H1 (cell line): Measurements from ENCODE around the gene EXT2. TPM values are rescaled to one million over a fixed set of nuclear protein-coding genes. Genes with fewer than 3 reads are reported as not detected.

Experiments
- CHD1 ChIP-seq: IDR thresholded peaks from 2 replicates; pipeline ENCODE4 v1.6.1; 2012; ENCODE audit warnings: low read depth, low read length, improper control_type of control experiment
- CHD7 ChIP-seq: fragments of 300-600 bp; sonication (generic); IDR thresholded peaks from 2 replicates; pipeline ENCODE4 v1.7.1; 2012; ENCODE audit warnings: low read length, moderate library complexity, mild to moderate bottlenecking, inconsistent platforms; ENCODE audit not compliant: insufficient replicate concordance
- MAFK ChIP-seq: IDR thresholded peaks from 2 replicates; pipeline ENCODE4 v1.6.1; 2012; ENCODE audit warnings: low read depth, mild to moderate bottlenecking, improper control_type of control experiment, low read length
- SIN3A ChIP-seq, 2 experiments: IDR thresholded peaks in 1 of 2; conservative IDR thresholded peaks in 1 of 2; 2 replicates each; pipeline ENCODE4 v1.6.1; 2011 to 2012; ENCODE audit warnings: low read length in 2 of 2, improper control_type of control experiment in 1 of 2, low read depth in 1 of 2, mild to moderate bottlenecking in 1 of 2
- polyA plus RNA-seq, 7 experiments: library from polyadenylated mRNA; depleted of rRNA in 3 of 7; stranded (reverse) in 5 of 7; unstranded in 2 of 7; fragments of >200 nt in 5 of 7; fragments of 200-250 nt in 2 of 7; gene quantifications; 1 replicate in 5 of 7; 2 replicates in 1 of 7; 4 replicates in 1 of 7; pipeline versions ENCODE4 v1.2.1 to v1.2.3, GENCODE V29; 2011 to 2013; ENCODE audit warnings: missing spikeins in 2 of 7, mixed read lengths in 2 of 7
- total RNA-seq: library from RNA; stranded (reverse); fragmentation: NEBNext Ultra II Directional; extraction: Animal tissue kit (Norgen Biotek cat#: 25700); gene quantifications from 2 replicates; pipeline ENCODE4 v1.2.1, GENCODE V29; 2021

Gene EXT2
- total and polyA plus RNA-seq, 2 of the 8 experiments (the other 6 are each of a cell fraction or from before 2014, with no cell fraction given) = 29.8 to 42.8 TPM

DNA sequence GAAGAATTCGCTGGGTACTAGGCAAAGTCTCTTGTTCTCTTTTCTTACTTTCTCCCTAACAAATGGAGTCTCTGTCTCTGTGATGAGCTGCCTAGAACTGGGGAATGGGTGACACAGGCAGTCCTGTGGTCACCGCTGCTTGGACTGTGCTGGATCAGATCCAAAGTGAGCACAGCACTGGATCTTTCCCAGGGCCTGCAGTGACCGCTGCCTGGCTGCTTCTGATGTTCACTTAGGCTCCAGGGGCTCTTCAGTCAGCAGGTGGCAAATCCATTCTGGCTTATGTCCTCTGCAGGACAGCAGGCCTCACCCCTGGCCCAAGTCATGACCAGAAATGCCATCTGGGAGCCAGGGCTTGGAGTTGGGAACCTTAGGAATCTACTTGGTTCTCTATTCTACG, 61.5 kb downstream of the EXT2 start (continued):
- TF ChIP-seq CHD7 = no peak
- no peak for TF ChIP-seq CHD1
- no peak for TF ChIP-seq MAFK
- no peak for TF ChIP-seq SIN3A (conservative IDR thresholded peaks at IDR 0.05 in 1 of 2, IDR thresholded peaks at IDR 0.05 in 1 of 2; ENCODE audit: low read depth in 1 of 2, low read length in 2 of 2)
